ENCODE results near the gene DTX3.

Gene DTX3

DNA sequence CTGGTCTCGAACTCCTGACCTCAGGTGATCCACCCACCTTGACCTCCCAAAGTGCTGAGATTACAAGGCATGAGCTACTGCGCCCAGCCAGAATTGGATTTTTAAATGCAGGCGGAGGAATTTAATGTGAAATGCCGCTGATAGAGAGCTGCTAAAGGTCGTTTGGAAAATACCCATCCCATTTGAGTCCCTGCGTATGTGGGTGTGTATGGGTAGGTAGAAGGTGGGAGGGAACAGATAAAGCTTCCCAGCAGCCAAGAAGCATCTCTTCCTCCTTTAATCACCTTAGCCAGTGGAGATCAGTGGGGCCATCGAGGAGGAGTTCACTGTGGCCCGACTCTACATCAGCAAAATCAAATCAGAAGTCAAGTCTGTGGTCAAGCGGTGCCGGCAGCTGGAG lies 29.8 kb upstream of the DTX3 start:
- Histone ChIP-seq H3K9me3 (ENCODE audit: control insufficient read depth, insufficient read depth, low read length) (no peaks in the 10 kb centered on the region), H3K9ac (ENCODE audit: low read depth, low read length) (no peak overlapping the region), H3K27me3 (ENCODE audit: control insufficient read depth, insufficient read depth, low read length) (no peaks in the 10 kb centered on the region), H3K4me3 (ENCODE audit: low read depth, low read length) (no peak overlapping the region), H3K4me1 (ENCODE audit: control insufficient read depth, insufficient read depth, low read length) (no peaks in the 10 kb centered on the region), H3K36me3 (ENCODE audit: control insufficient read depth, insufficient read depth, low read length) (peaks cover 42% of the 10 kb centered on the region)

DNA sequence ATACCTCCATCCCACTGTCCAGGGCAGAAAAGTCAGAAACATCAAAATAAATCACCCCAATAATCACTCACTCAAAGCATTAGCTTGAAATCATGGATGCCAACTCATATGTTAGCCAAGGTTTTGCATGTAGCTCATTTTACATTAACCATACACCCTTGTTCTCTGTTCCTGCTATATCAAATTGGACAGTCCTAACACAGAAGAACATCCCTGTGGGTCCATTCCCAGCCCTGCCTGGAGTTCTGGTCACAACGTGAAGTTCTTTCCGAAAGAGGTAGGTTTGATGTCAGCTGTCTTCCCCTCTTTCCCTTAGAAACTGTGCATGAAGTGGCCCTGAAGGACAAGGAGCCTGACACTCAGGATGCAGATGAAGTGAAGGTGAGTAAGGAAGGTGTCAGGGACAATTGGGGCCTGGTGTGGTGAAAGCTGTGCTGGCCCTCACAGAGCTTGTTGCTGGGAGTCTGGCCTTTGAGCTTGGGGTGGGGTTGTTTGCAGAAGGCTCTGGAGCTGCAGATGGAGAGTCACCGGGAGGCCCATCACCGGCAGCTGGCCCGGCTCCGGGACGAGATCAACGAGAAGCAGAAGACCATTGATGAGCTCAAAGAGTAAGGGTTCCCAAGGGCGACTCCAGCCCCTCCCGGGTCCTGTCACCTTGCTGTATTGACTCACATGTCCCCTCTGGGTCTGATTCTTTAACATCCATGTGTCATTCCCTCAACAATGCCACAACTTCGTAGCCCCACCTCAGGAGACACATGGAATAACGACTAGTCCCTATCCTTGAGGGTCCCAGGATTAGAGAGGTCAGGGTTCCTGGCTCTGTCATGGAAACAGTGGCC lies 28.6 kb upstream of the DTX3 start:
- Histone ChIP-seq H3K9ac (ENCODE audit: low read depth, low read length) (no peak overlapping the region), H3K36me3 (ENCODE audit: control insufficient read depth, insufficient read depth, low read length) (peaks cover 42% of the 10 kb centered on the region), H3K27me3 (ENCODE audit: control insufficient read depth, insufficient read depth, low read length) (no peaks in the 10 kb centered on the region), H3K9me3 (ENCODE audit: control insufficient read depth, insufficient read depth, low read length) (no peaks in the 10 kb centered on the region), H3K4me1 (ENCODE audit: control insufficient read depth, insufficient read depth, low read length) (no peaks in the 10 kb centered on the region), H3K4me3 (ENCODE audit: low read depth, low read length) (no peak overlapping the region)

DNA sequence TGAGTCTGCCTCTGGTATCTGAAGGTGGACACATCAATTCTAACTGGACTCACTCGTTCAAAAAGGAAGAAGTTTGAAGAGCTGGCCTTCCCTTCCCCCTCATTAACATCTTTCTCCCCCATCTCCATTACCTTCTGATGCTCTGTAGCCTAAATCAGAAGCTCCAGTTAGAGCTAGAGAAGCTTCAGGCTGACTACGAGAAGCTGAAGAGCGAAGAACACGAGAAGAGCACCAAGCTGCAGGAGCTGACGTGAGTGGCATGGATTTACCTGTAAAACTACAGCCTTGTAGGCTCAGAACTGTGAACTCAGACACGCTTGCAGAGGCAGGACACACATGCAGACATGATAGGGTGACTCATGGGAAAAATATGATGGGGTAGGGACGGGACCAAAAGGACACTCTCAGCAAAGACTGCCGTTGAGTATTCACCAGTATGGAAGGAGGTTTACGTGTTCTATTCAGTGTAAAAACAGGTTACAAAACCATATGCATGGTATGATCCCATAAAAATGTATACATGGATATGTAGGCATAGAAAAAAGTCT lies 27.9 kb upstream of the DTX3 start:
- no peaks in the 10 kb centered on the region for H3K27me3 ChIP-seq (ENCODE audit: control insufficient read depth, insufficient read depth, low read length)
- no peak overlapping the region for H3K9ac ChIP-seq (ENCODE audit: low read depth, low read length)
- no peak overlapping the region for H3K4me3 ChIP-seq (ENCODE audit: low read depth, low read length)
- H3K36me3 ChIP-seq (ENCODE audit: control insufficient read depth, insufficient read depth, low read length) = peaks cover 37% of the 10 kb centered on the region
- H3K9me3 ChIP-seq (ENCODE audit: control insufficient read depth, insufficient read depth, low read length) = no peaks in the 10 kb centered on the region
- H3K4me1 ChIP-seq (ENCODE audit: control insufficient read depth, insufficient read depth, low read length) = no peaks in the 10 kb centered on the region

DNA sequence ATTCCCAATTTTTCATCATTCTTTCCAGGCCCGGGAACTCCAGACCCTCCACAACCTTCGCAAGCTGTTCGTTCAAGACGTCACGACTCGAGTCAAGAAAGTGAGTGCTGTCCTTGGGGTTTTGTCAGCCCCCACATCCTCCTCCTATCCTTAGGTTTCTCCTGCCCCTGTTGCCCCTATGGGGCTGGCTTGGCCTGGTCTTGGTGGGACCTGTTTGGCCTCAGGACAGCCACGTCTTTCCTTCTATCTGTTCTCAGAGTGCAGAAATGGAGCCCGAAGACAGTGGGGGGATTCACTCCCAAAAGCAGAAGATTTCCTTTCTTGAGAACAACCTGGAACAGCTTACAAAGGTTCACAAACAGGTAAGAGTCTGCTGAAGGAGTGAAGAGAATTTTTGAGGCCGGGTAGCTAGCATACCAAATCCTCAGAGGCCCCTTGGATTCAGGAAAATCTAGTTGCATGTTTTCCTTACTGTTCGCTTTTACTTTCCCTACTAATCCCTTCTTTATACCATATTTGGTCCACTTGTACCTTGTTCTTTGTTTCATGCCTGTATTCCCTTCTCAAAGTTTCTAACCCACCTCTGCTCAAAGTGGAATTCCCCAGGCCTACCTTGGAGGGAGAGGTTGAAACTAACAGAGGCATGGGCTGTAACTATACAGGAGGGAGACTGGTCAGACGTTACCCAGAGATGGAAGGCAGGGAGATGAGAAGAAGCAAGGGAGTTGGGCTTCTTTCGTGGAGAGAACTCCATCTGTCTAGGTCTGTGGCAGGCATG lies 26.5 kb upstream of the DTX3 start:
- Histone ChIP-seq H3K27me3 (ENCODE audit: control insufficient read depth, insufficient read depth, low read length) (no peaks in the 10 kb centered on the region), H3K36me3 (ENCODE audit: control insufficient read depth, insufficient read depth, low read length) (peaks cover 23% of the 10 kb centered on the region), H3K9ac (ENCODE audit: low read depth, low read length) (no peak overlapping the region), H3K4me1 (ENCODE audit: control insufficient read depth, insufficient read depth, low read length) (no peaks in the 10 kb centered on the region), H3K4me3 (ENCODE audit: low read depth, low read length) (no peak overlapping the region), H3K9me3 (ENCODE audit: control insufficient read depth, insufficient read depth, low read length) (no peaks in the 10 kb centered on the region)

DNA sequence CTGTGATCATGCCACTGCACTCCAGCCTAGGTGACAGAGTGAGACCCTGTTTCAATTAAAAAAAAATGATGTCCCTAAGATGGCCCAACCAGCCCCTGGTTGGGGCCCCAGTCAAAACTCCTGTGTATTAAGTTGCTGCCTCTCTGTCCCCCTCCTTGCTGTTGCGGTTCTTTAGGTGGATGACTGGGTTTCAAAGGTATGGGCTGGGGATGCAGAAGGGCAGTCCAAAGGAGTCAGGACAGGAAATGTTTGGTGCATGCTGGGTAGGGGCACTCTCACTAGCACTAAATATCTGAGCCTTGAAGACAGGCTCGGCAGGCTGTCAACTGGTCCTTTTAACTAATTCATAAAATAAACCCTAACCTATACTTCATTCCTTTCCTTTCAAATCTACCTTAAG lies 25.6 kb upstream of the DTX3 start:
- peaks cover 22% of the 10 kb centered on the region for H3K36me3 ChIP-seq (ENCODE audit: control insufficient read depth, insufficient read depth, low read length)
- H3K4me1 ChIP-seq (ENCODE audit: control insufficient read depth, insufficient read depth, low read length) = no peaks in the 10 kb centered on the region
- H3K4me3 ChIP-seq (ENCODE audit: low read depth, low read length) = no peak overlapping the region
- no peaks in the 10 kb centered on the region for H3K9me3 ChIP-seq (ENCODE audit: control insufficient read depth, insufficient read depth, low read length)
- H3K9ac ChIP-seq (ENCODE audit: low read depth, low read length) = no peak overlapping the region
- no peaks in the 10 kb centered on the region for H3K27me3 ChIP-seq (ENCODE audit: control insufficient read depth, insufficient read depth, low read length)

DNA sequence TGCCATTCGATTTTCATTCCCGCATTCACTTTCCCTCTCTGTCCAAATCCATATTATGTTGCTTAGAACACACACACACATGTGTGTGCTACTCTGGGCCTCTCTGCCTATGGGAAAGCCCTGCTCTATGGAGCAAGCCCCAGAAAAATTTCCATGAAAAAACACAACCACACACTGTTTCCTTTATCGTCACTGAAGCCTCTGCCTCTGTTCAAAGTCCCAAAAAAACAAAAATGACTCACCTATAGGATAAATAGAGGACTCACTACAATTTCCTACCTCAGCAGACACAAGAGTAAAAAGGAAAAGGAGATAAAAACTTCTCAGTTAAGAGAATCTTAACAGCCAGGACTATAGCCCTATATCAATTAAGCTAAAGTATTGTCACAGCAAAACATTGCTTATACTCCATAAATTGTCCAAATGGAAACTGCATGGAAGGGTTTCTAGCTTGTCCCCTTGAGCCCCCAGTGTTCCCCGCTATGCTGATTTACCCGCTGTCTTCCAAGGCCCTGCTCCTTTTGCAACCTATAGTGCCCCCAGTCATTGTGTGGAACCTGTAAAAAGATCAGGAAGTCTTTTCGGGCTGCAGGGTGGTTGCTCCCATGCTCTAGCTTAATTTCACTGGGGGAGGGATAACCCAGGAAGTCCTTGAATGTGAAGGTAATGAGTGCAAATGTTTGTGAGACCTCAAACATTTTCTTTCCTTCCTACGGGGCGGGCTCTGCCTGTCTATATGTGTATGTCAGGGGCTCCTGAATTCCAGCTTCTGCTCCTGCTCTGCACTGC lies 24.8 kb upstream of the DTX3 start:
- H3K36me3 ChIP-seq (ENCODE audit: control insufficient read depth, insufficient read depth, low read length) = peaks cover 22% of the 10 kb centered on the region
- H3K9me3 ChIP-seq (ENCODE audit: control insufficient read depth, insufficient read depth, low read length) = no peaks in the 10 kb centered on the region
- no peak overlapping the region for H3K4me3 ChIP-seq (ENCODE audit: low read depth, low read length)
- no peaks in the 10 kb centered on the region for H3K4me1 ChIP-seq (ENCODE audit: control insufficient read depth, insufficient read depth, low read length)
- no peaks in the 10 kb centered on the region for H3K27me3 ChIP-seq (ENCODE audit: control insufficient read depth, insufficient read depth, low read length)
- no peak overlapping the region for H3K9ac ChIP-seq (ENCODE audit: low read depth, low read length)

DNA sequence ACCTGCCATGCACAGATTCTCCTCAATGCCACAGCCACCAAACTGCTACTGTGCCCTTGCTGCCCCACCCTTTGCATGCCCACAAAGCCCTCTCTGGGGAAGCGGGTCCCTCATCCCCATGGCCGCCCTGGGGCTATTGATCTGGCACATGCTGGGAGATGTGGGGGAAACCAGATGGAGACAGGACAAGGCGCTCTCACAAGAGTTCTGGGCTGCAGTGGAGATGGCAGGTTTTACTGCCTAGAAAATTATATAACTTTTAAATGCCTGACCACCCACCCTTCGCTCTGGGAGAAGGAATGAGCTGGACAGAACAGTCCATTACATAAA lies 24.2 kb upstream of the DTX3 start:
- no peaks in the 10 kb centered on the region for H3K9me3 ChIP-seq (ENCODE audit: control insufficient read depth, insufficient read depth, low read length)
- H3K36me3 ChIP-seq (ENCODE audit: control insufficient read depth, insufficient read depth, low read length) = peaks cover 18% of the 10 kb centered on the region
- no peak overlapping the region for H3K4me3 ChIP-seq (ENCODE audit: low read depth, low read length)
- no peaks in the 10 kb centered on the region for H3K27me3 ChIP-seq (ENCODE audit: control insufficient read depth, insufficient read depth, low read length)
- H3K4me1 ChIP-seq (ENCODE audit: control insufficient read depth, insufficient read depth, low read length) = no peaks in the 10 kb centered on the region
- no peak overlapping the region for H3K9ac ChIP-seq (ENCODE audit: low read depth, low read length)

DNA sequence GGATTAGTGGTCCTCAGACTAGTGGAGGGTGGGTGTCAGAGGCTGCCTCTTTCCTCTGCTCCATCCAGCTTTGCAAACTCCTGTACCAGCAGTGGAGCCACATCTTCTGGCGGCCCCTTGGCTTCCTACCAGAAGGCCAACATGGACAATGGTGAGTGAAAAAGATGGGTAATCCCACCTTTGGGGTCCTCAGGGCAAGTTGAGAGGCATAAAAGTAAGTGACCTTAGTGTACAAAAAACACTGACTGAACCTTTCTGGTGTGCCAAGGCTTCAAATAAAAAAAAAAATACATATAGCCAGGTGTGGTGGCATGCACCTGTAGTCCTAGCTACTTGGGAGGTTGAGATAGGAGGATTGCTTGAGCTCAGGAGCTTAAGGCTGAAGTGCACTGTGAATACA lies 22.8 kb upstream of the DTX3 start:
- Histone ChIP-seq H3K36me3 (ENCODE audit: control insufficient read depth, insufficient read depth, low read length) (peaks cover 8% of the 10 kb centered on the region), H3K4me3 (ENCODE audit: low read depth, low read length) (no peak overlapping the region), H3K9me3 (ENCODE audit: control insufficient read depth, insufficient read depth, low read length) (no peaks in the 10 kb centered on the region), H3K27me3 (ENCODE audit: control insufficient read depth, insufficient read depth, low read length) (no peaks in the 10 kb centered on the region), H3K9ac (ENCODE audit: low read depth, low read length) (no peak overlapping the region), H3K4me1 (ENCODE audit: control insufficient read depth, insufficient read depth, low read length) (no peaks in the 10 kb centered on the region)

DNA sequence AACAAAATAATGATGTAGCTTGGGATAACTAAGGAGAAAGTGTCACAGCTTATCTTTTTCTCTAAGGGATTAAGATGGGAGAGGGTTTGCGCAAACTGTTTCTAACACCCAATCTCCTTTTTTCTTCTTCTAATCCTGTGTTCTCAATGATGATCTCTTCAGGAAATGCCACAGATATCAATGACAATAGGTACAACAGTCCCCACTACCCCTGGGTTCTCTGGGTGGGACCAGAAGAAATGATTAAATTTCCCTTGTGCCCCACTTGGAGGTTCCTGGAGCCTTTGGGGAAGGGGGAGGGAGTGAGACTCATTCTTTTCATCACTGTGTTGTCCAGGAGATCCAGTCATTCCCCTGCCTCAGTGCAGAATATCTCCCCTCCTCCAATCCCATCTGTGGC lies 22.2 kb upstream of the DTX3 start:
- Histone ChIP-seq H3K4me1 (ENCODE audit: control insufficient read depth, insufficient read depth, low read length) (no peaks in the 10 kb centered on the region), H3K27me3 (ENCODE audit: control insufficient read depth, insufficient read depth, low read length) (no peaks in the 10 kb centered on the region), H3K4me3 (ENCODE audit: low read depth, low read length) (no peak overlapping the region), H3K9ac (ENCODE audit: low read depth, low read length) (no peak overlapping the region), H3K36me3 (ENCODE audit: control insufficient read depth, insufficient read depth, low read length) (peaks cover 6% of the 10 kb centered on the region), H3K9me3 (ENCODE audit: control insufficient read depth, insufficient read depth, low read length) (no peaks in the 10 kb centered on the region)

DNA sequence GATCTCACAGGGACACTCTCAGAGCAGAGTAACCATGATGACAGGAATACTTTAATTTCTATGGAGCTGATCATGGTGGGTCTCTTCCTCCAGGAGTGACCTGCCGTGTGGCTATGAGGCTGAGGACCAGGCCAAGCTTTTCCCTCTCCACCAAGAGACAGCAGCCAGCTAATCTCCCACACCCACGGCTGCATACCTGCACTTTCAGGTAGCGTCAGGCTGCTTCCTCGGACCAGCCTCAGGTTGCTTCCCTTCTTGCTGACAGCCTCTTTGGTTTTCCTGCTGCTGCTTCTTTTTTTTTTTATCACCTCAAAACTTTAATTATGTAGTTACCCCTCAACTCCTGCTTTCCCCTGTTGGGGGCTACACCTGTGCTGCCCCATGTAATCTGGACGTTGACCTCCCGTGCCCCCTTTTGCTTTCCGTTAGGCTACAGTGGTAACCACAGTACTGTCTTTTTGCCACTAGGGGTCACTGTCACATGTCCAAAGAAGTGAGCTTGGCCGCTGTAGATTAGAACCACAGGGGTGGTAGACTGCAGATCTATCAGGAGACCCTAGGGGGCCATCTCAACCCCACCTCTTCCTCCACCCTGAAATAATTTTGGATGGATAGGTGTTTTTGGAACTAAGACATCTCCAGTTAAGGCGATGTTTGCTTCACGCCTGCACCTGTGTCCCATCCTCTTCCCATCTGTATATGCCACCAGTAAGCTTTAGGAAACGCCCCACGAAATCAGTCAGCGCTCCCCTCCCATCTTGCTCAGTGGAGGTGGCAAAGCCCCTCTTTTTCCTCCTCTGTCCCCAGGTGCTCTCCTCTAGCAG lies 21.4 kb upstream of the DTX3 start:
- no peak overlapping the region for H3K4me3 ChIP-seq (ENCODE audit: low read depth, low read length)
- H3K4me1 ChIP-seq (ENCODE audit: control insufficient read depth, insufficient read depth, low read length) = no peaks in the 10 kb centered on the region
- no peaks in the 10 kb centered on the region for H3K36me3 ChIP-seq (ENCODE audit: control insufficient read depth, insufficient read depth, low read length)
- H3K9me3 ChIP-seq (ENCODE audit: control insufficient read depth, insufficient read depth, low read length) = no peaks in the 10 kb centered on the region
- no peak overlapping the region for H3K9ac ChIP-seq (ENCODE audit: low read depth, low read length)
- H3K27me3 ChIP-seq (ENCODE audit: control insufficient read depth, insufficient read depth, low read length) = peaks cover 2% of the 10 kb centered on the region

DNA sequence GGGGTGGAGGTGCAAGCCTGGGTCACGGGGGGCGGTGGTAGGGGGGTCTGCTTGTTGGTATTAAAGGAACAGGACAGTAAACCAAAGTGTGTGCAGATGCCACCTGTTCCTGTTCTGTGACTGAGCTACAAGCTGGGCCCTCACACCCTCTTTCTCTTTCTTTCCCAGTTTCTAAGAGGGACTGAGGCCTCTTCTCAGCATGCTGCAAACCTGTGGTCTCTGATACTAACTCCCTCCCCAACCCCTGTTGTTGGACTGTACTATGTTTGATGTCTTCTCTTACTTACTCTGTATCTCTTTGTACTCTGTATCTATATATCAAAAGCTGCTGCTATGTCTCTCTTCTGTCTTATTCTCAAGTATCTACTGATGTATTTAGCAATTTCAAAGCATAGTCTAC lies 20.6 kb upstream of the DTX3 start:
- H3K4me3 ChIP-seq (ENCODE audit: low read depth, low read length) = no peak overlapping the region
- no peaks in the 10 kb centered on the region for H3K9me3 ChIP-seq (ENCODE audit: control insufficient read depth, insufficient read depth, low read length)
- H3K9ac ChIP-seq (ENCODE audit: low read depth, low read length) = no peak overlapping the region
- H3K27me3 ChIP-seq (ENCODE audit: control insufficient read depth, insufficient read depth, low read length) = peaks cover 2% of the 10 kb centered on the region
- no peaks in the 10 kb centered on the region for H3K4me1 ChIP-seq (ENCODE audit: control insufficient read depth, insufficient read depth, low read length)
- H3K36me3 ChIP-seq (ENCODE audit: control insufficient read depth, insufficient read depth, low read length) = no peaks in the 10 kb centered on the region

Measured in iPS-15b (cell line).